ENCODE measurements around the gene PRKG1.

Gene PRKG1

DNA sequence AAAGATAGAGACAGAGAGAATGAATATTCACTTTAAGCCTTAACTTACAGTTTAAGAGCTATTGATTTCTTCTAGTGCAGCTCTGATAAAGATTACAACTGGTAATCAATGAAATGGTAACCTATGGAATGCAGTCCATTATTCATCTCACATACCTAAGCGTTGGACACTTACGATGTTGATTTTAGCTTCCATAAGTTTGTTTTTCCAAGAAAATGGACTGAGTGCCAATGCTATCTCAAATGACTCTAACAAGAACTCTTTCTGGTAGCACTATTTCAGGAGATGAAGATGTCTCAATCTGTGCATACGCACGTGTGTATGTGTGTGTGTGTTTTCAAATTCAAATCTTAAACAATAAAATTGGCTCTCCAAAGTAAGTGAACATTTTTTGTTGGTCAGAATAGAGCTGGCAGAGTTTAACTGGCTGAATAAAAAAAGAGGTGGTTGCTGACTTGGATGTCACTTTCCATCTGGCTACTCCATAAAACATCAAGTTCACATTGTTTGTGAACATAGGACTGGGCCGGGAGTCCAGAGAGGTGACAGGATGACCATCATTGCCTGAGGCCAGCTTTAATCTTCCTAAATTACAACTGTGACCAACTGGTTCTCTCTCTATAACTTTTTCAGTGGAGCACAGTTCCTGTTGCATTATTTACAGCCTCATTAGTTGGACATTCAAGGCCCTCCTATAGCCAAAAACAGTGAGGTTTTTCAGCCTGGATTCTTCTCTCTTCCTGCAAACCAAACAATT, 732.0 kb downstream of the PRKG1 start:
- DNase-seq (ENCODE audit: low spot score): no peak

GRCh38 chr10:51808187-51808586, 733.9 kb downstream of the PRKG1 start:
- DNase-seq (ENCODE audit: low spot score): no peak

- DNase-seq (ENCODE audit: low spot score): no peak
These were observed 741.4 kb downstream of the PRKG1 start for GRCh38 chr10:51815723-51816122.

GRCh38 chr10:51821045-51821444, 746.8 kb downstream of the PRKG1 start:
- DNase-seq (ENCODE audit: low spot score): no peak

DNA sequence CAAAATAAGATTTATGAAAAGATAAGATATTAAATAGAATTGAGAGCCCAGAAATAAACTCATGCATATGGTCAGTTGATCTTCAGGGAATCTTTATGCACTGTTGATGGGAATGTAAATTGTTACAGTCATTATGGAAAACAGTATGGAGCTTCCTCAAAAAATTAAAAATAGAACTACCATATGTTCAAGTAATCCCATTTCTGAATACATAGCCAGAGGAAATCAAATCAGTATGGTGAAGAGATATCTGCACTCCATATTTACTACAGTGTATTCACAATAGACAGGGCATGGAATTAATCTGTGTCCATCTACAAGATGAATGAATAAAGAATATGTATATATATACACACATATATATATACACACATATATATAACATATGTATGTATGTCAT, 747.5 kb downstream of the PRKG1 start:
- no peak for DNase-seq (ENCODE audit: low spot score)

DNA sequence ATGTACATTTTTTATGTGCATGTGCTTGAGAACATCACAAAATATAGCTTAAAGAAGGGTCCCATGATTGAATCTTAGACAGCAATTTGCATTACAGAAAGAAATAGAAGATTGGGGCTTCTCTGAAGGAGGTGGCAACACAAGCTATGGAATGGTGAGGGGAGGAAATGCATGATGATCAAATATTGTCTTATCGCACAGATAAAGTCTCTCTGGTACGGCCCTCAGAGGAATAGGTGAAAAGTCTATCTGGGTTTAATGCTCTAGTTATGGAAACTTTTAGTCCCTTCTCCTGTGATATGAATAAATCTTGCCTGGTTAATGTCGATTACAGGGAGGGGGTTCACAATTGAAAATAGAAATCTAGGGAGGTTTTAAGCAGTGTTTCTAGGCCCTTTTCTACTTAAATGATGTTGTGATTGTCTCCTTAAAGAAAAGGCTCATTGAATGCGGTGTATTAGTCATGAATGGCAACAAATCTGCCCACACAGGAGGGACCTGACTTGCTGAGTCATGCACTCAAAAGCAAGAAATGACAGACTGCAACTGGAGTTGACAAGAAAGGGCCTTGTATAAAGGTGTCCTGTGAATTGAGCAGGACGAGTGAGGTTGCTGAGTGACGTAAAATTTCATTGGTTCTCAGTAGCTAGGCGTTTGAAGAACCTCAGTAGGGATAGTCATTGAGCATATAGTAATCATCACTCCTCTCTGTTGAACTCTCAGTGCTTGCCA, 758.5 kb downstream of the PRKG1 start:
- DNase-seq (ENCODE audit: low spot score): peak; percentile 80

DNA sequence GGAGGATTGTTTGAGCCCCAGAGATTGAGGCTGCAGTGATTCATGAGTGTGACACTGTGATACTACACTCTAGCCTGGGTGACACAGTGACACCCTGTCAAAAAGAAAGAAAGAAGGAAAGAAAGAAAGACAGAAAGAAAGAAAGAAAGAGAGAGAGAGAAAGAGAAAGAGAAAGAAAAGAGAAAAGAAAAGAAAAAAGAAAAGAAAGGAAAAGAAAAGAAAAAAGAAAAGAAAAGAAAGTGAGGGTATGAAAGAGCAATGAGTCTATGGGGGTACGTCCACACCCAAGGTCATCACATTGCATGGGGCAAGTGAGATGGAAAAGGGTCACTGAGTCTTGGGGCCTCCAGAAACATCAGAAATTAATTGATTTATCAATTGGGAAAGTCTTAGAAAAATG, 760.3 kb downstream of the PRKG1 start:
- DNase-seq (ENCODE audit: low spot score): no peak

DNA sequence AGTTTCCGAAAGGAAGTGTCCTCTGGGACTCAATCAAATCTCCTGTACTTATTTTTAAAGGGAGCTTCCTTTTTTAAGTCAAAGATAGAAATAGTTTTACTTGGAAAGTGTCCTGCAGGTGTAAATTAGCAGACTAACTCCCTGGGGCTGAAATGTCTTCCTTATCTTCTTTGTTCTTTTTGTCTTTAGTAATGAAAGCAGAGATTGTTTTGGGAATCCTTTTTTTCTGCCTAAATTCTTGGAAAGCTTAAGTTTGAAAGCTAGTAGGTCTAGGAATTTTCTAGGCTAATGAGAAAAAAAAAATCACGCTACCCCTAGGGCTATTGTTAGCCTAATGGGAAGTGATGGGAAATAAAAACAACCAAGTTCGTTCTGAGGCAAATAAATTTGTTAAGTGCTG, 764.2 kb downstream of the PRKG1 start:
- no peak for DNase-seq (ENCODE audit: low spot score)

- DNase-seq (ENCODE audit: low spot score): no peak
These were observed 769.7 kb downstream of the PRKG1 start for GRCh38 chr10:51843966-51844365.

GRCh38 chr10:51846856-51847506, 772.7 kb downstream of the PRKG1 start:
- DNase-seq (ENCODE audit: low spot score): no peak

DNA sequence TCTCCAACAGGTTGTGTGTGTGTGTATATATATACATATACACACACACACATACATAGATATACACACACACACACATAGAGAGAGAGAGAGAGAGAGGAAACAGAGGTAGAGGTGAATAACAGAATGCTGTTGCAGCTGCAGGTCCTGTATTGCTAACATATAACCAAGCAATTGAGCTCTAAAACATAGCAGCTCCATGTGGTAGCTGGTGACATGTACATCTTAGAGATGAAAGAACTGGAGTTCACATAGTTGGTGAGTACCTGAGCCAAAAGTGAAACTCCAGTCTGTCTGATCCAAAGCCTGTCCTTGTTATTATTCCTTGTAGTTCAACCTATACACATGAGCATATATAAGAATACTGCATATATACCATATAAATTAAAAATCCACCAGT, 778.0 kb downstream of the PRKG1 start:
- DNase-seq (ENCODE audit: low spot score): no peak

DNA sequence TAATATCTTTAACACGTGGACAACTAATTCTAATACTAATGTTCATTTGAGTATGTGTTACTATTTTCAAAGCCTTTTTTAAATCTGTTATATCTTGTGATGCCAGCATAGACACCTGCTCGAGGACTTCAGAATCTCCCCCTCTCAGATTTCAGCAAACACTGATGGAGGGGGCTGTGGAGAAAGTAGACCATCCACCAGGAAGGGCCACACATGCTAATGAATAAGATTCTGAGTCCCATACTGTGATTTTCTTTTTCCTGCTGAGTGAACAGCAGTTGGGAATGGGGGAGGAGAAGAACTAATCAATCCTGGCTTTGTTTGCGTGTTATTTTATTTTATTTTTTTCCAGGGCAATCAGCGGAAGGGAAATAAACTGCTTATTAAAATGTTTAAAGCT, 783.0 kb downstream of the PRKG1 start:
- no peak for DNase-seq (ENCODE audit: low spot score)

GRCh38 chr10:51860257-51860656, 786.0 kb downstream of the PRKG1 start:
- peak; percentile 2 for DNase-seq (ENCODE audit: low spot score)

- no peak for DNase-seq (ENCODE audit: low spot score)
These were observed 786.8 kb downstream of the PRKG1 start for GRCh38 chr10:51861051-51861450.

DNA sequence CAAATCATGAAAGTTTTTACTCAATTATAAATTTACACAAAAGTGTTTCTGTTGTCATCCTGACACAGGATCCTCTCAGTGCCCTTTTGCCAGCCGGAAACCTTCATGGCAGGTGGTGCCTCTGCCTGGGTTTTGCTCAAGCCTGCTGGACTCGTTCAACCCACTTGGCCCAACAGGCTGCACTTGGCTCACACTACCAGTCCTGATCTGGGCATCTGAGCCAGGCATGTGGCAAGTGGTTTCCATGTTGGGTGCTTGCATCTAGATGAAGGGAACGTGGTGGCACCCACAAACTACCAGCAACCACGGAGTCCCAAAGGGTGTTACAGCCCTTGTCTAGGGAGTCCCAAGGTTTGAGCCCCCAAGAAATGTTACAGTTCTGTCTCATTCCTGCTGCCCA, 787.4 kb downstream of the PRKG1 start:
- DNase-seq (ENCODE audit: low spot score): no peak

- DNase-seq (ENCODE audit: low spot score): peak; percentile 34
These were observed 787.9 kb downstream of the PRKG1 start for GRCh38 chr10:51862149-51862548.

GRCh38 chr10:51867956-51868355, 793.7 kb downstream of the PRKG1 start:
- DNase-seq (ENCODE audit: low spot score): peak; percentile 48

- DNase-seq (ENCODE audit: low spot score): no peak
These were observed 799.8 kb downstream of the PRKG1 start for GRCh38 chr10:51874131-51874530.

DNA sequence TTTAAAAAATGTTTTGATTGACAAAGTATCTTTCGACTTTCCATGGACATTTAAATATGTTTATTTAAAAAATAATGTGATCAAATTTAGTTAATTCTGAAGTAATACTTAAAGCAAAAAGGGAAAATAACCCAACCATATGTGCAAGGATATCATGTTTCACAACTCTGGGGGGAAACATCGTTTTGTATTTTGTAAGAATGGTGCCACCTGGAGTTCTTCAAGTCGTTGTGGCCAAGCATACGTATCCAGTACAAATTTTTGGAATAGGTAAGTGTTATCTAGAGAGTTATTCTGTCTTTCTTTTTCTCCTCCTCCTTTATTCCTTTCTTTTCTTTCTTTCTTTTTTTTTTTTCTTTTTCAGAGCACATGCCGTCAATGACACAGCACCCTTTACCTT, 801.3 kb downstream of the PRKG1 start:
- DNase-seq (ENCODE audit: low spot score): no peak

- no peak for DNase-seq (ENCODE audit: low spot score)
These were observed 802.2 kb downstream of the PRKG1 start for GRCh38 chr10:51876503-51876902.

- no peak for DNase-seq (ENCODE audit: low spot score)
These were observed 802.7 kb downstream of the PRKG1 start for GRCh38 chr10:51876979-51877378.

DNA sequence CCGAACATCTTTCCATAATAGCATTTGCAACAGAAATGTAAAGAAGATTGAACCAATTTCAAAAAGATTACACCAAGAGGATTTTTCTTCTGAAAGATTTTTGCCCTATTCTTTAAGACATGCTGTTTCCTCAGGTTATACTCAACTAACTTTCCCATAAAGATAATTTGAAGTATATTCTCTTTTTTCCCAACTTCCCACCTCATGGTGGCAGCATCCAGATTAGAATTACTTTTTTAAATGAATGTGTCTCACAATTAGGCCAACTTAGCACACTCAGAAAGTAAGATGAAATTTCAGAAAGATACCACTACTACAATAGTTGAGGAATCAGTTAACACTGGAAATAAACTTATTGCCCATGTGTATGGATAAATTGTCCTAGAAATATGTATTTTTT, 803.3 kb downstream of the PRKG1 start:
- DNase-seq (ENCODE audit: low spot score): no peak

- DNase-seq (ENCODE audit: low spot score): no peak
These were observed 804.4 kb downstream of the PRKG1 start for GRCh38 chr10:51878695-51879094.

All from kidney tubule cell (primary cell).